ENCODE data around the gene CUL3. TPM values are rescaled to one million over a fixed set of nuclear protein-coding genes. Genes with fewer than 3 reads are reported as not detected.

Gene CUL3
- total and polyA plus RNA-seq, 2 of the 13 experiments (the other 11 are each of a cell fraction or from before 2014, with no cell fraction given): 33.2 to 62.3 TPM

- in situ Hi-C loops (cut with HindIII; ENCODE audit: extremely low pct_ligation_motif_present, low pct_unique_long_range_greater_than_20kb): no loop called here
- intact Hi-C loops (cut with micrococcal nuclease; ENCODE audit: unreplicated experiment): no loop called here
Measured at GRCh38 chr2:224507789-224508188, 77.4 kb downstream of the CUL3 start.

GRCh38 chr2:224506494-224506893 is 78.7 kb downstream of the CUL3 start:
- Histone ChIP-seq H3K9ac (ENCODE audit: insufficient read depth, low read depth, low read length) (no peak overlapping the region), H3K36me3 (replicated peaks in 1 of 2; ENCODE audit: control insufficient read depth in 1 of 2, insufficient read depth in 2 of 2, low read length in 2 of 2) (peaks cover 12 to 51% of the 10 kb centered on the region in 2 experiments), H3K79me2 (ENCODE audit: insufficient read depth, low read length) (no peaks in the 10 kb centered on the region), H3K4me3 (replicated peaks in 1 of 3; ENCODE audit: insufficient read depth in 1 of 3, low read depth in 2 of 3, low read length in 3 of 3) (no peak overlapping the region), H2AFZ (ENCODE audit: low read length) (no peak overlapping the region), H3K4me1 (ENCODE audit: insufficient read depth, low read length) (no peaks in the 10 kb centered on the region), H3K9me3 (ENCODE audit: low read length) (no peaks in the 10 kb centered on the region), H3K4me2 (ENCODE audit: low read depth, low read length) (no peak overlapping the region), H3K27me3 (ENCODE audit: control insufficient read depth in 1 of 2, insufficient read depth in 2 of 2, low read length in 2 of 2) (no peaks in the 10 kb centered on the region), H4K20me1 (ENCODE audit: insufficient read depth, low read length) (no peaks in the 10 kb centered on the region), H3K27ac (ENCODE audit: extremely low read length, insufficient read depth, low read length) (no peak overlapping the region)
- ATAC-seq (no peak), DNase-seq (ENCODE audit: low spot score) (no peak), FAIRE-seq (no peak)
- in situ Hi-C loops (cut with HindIII; ENCODE audit: extremely low pct_ligation_motif_present, low pct_unique_long_range_greater_than_20kb) (no loop called here), intact Hi-C loops (cut with micrococcal nuclease; ENCODE audit: unreplicated experiment) (no loop called here)
- 100% methylated on average over 1 of the region's 1 CpG for WGBS (ENCODE audit: low lambda C conversion rate)
- peak; percentile 84 to 85 for TF ChIP-seq MAFK (conservative IDR thresholded peaks at IDR 0.05 in 1 of 2, IDR thresholded peaks at IDR 0.05 in 1 of 2; ENCODE audit: low read length in 2 of 2)
- no peak for TF ChIP-seq SIX4 (CRISPR knock-in tag; IDR thresholded peaks at IDR 0.05)
- peak; percentile 76 for TF ChIP-seq MAFF (IDR thresholded peaks at IDR 0.05; ENCODE audit: low read depth, low read length)
- TF ChIP-seq BCLAF1 (IDR thresholded peaks at IDR 0.05): no peak
- TF ChIP-seq ZNF30 (CRISPR knock-in tag; IDR thresholded peaks at IDR 0.05): no peak
- CTCF ChIA-PET (ENCODE audit: low intra/inter-chr PET ratio, low total read pairs): no interaction called here
- no TSS peak for BruUV-seq (replicated peaks)
- POLR2A ChIA-PET: no interaction called here

More at GRCh38 chr2:224507789-224508188, 77.4 kb downstream of the CUL3 start:
- no TSS peak for BruUV-seq (replicated peaks)
- H2AFZ ChIP-seq (ENCODE audit: low read length): no peak overlapping the region
- 99% methylated on average over 1 of the region's 1 CpG for WGBS (ENCODE audit: low lambda C conversion rate)
- H3K27ac ChIP-seq (ENCODE audit: extremely low read length, insufficient read depth, low read length): no peak overlapping the region
- no peaks in the 10 kb centered on the region for H3K4me1 ChIP-seq (ENCODE audit: insufficient read depth, low read length)
- H3K9ac ChIP-seq (ENCODE audit: insufficient read depth, low read depth, low read length): no peak overlapping the region
- no peaks in the 10 kb centered on the region for H4K20me1 ChIP-seq (ENCODE audit: insufficient read depth, low read length)
- ATAC-seq: no peak
- no peak overlapping the region for H3K4me2 ChIP-seq (ENCODE audit: low read depth, low read length)
- H3K27me3 ChIP-seq (ENCODE audit: control insufficient read depth in 1 of 2, insufficient read depth in 2 of 2, low read length in 2 of 2): no peaks in the 10 kb centered on the region
- H3K9me3 ChIP-seq (ENCODE audit: low read length): no peaks in the 10 kb centered on the region
- TF ChIP-seq ZNF530 (CRISPR knock-in tag; IDR thresholded peaks at IDR 0.05; ENCODE audit: low read depth) (no peak), HBP1 (CRISPR knock-in tag; IDR thresholded peaks at IDR 0.05; ENCODE audit: low read depth) (no peak), ELF4 (CRISPR knock-in tag; IDR thresholded peaks at IDR 0.05; ENCODE audit: borderline replicate concordance) (no peak), EEA1 (CRISPR knock-in tag; IDR thresholded peaks at IDR 0.05; ENCODE audit: borderline replicate concordance) (no peak), ARNTL (CRISPR knock-in tag; IDR thresholded peaks at IDR 0.05) (no peak), NR3C1 (CRISPR knock-in tag; IDR thresholded peaks at IDR 0.05) (no peak), CHD2 (IDR thresholded peaks at IDR 0.05; ENCODE audit: low read depth, low read length) (no peak), POLR2A (IDR thresholded peaks at IDR 0.05; ENCODE audit: insufficient read depth in 1 of 2, low read depth in 2 of 2, low read length in 2 of 2) (no peak)
- no peak for FAIRE-seq
- no peak overlapping the region for H3K4me3 ChIP-seq (replicated peaks in 1 of 3; ENCODE audit: insufficient read depth in 1 of 3, low read depth in 2 of 3, low read length in 3 of 3)
- no peaks in the 10 kb centered on the region for H3K79me2 ChIP-seq (ENCODE audit: insufficient read depth, low read length)
- CTCF ChIA-PET (ENCODE audit: low intra/inter-chr PET ratio, low total read pairs): no interaction called here
- peaks cover 11 to 44% of the 10 kb centered on the region in 2 experiments for H3K36me3 ChIP-seq (replicated peaks in 1 of 2; ENCODE audit: control insufficient read depth in 1 of 2, insufficient read depth in 2 of 2, low read length in 2 of 2)
- POLR2A ChIA-PET: no interaction called here
- no peak for DNase-seq (ENCODE audit: low spot score)
